Astrocyte (in vitro differentiated cells and primary cell): ENCODE measurements around the gene EFNB2. TPM values are rescaled to one million over a fixed set of nuclear protein-coding genes. Genes with fewer than 3 reads are reported as not detected.

Experiments used
- DNase-seq: peaks from one replicate; pipeline ENCODE4 v3.0.0-alpha.2; 2010; ENCODE audit warnings: low read depth
- FAIRE-seq: peaks from 2 replicates; lab custom pipeline; 2011; peaks lifted over from hg19 to GRCh38; lab: Jason Lieb, UNC
- H2AFZ ChIP-seq: 2 replicates; pipeline ENCODE4 v1.6.0; 2012; ENCODE audit warnings: low read depth, low read length, inconsistent platforms
- H3K27ac ChIP-seq: 2 replicates; pipeline ENCODE4 v1.5.1; 2011; ENCODE audit warnings: low read depth, low read length, inconsistent platforms
- H3K27me3 ChIP-seq: 2 replicates; pipeline ENCODE4 v1.6.0; 2011; ENCODE audit warnings: low read length, inconsistent platforms; ENCODE audit not compliant: insufficient read depth
- H3K36me3 ChIP-seq: 2 replicates; pipeline ENCODE4 v1.5.1; 2011; ENCODE audit warnings: low read length, inconsistent platforms; ENCODE audit not compliant: insufficient read depth
- H3K4me1 ChIP-seq: 2 replicates; pipeline ENCODE4 v1.5.1; 2011; ENCODE audit warnings: low read length, inconsistent platforms; ENCODE audit not compliant: insufficient read depth
- H3K4me2 ChIP-seq: 2 replicates; pipeline ENCODE4 v1.6.0; 2012; ENCODE audit warnings: low read length, inconsistent platforms
- H3K4me3 ChIP-seq: 2 replicates; pipeline ENCODE4 v1.5.1; 2011; ENCODE audit warnings: low read depth, mild to moderate bottlenecking, low read length, inconsistent platforms; ENCODE audit not compliant: insufficient read depth
- H3K79me2 ChIP-seq: 2 replicates; pipeline ENCODE4 v1.6.0; 2012; ENCODE audit warnings: mild to moderate bottlenecking, low read length, inconsistent platforms; ENCODE audit not compliant: insufficient read depth
- H3K9ac ChIP-seq: 2 replicates; pipeline ENCODE4 v1.6.0; 2012; ENCODE audit warnings: mild to moderate bottlenecking, low read length, inconsistent platforms
- H3K9me3 ChIP-seq: 2 replicates; pipeline ENCODE4 v1.5.1; 2012; ENCODE audit warnings: low read depth, mild to moderate bottlenecking, low read length, inconsistent platforms; ENCODE audit not compliant: insufficient read depth
- H4K20me1 ChIP-seq: 2 replicates; pipeline ENCODE4 v1.6.0; 2012; ENCODE audit warnings: low read length, inconsistent platforms; ENCODE audit not compliant: insufficient read depth
- H3K27ac Mint-ChIP-seq: one replicate; pipeline ENCODE4 v1.8.0; 2021; ENCODE audit warnings: mild to moderate bottlenecking, mixed read lengths; ENCODE audit not compliant: unreplicated experiment
- H3K27me3 Mint-ChIP-seq: one replicate; pipeline ENCODE4 v1.8.0; 2021; ENCODE audit warnings: low read depth, mixed read lengths; ENCODE audit not compliant: unreplicated experiment
- H3K36me3 Mint-ChIP-seq: one replicate; pipeline ENCODE4 v1.8.0; 2021; ENCODE audit warnings: low read depth, mixed read lengths; ENCODE audit not compliant: unreplicated experiment
- H3K4me1 Mint-ChIP-seq: one replicate; pipeline ENCODE4 v1.8.0; 2021; ENCODE audit warnings: low read depth, mixed read lengths; ENCODE audit not compliant: unreplicated experiment
- H3K4me3 Mint-ChIP-seq: one replicate; pipeline ENCODE4 v1.8.0; 2021; ENCODE audit warnings: mild to moderate bottlenecking, moderate library complexity, mixed read lengths; ENCODE audit not compliant: unreplicated experiment
- H3K9me3 Mint-ChIP-seq: one replicate; pipeline ENCODE4 v1.8.0; 2021; ENCODE audit warnings: mild to moderate bottlenecking, mixed read lengths; ENCODE audit not compliant: unreplicated experiment
- CTCF ChIP-seq: IDR thresholded peaks from 2 replicates; pipeline ENCODE4 v1.5.1; 2011; ENCODE audit warnings: low read depth, mild to moderate bottlenecking, inconsistent platforms, low read length, moderate library complexity; ENCODE audit not compliant: insufficient read depth
- EZH2 ChIP-seq: IDR thresholded peaks from 2 replicates; pipeline ENCODE4 v1.6.1; 2012; ENCODE audit warnings: mild to moderate bottlenecking, low read length, inconsistent platforms; ENCODE audit not compliant: insufficient read depth
- total RNA-seq: library from RNA; stranded (reverse); gene quantifications from 2 replicates; pipeline ENCODE4 v1.2.1, GENCODE V29; 2021

The EFNB2 gene
- total RNA-seq, 1 donor from 2014 or later: 93.2 TPM

GRCh38 chr13:106490569-106491321 lies 44.7 kb downstream of the EFNB2 start:
- peaks cover 22% of the 10 kb centered on the region for H3K36me3 Mint-ChIP-seq
- no peak for FAIRE-seq
- H3K4me1 ChIP-seq: no peaks in the 10 kb centered on the region
- H4K20me1 ChIP-seq: peaks cover 29% of the 10 kb centered on the region
- no peaks in the 10 kb centered on the region for H3K9me3 ChIP-seq
- H3K9me3 Mint-ChIP-seq: no peaks in the 10 kb centered on the region
- no peak overlapping the region for H3K4me3 ChIP-seq
- peaks cover 43% of the 10 kb centered on the region for H3K79me2 ChIP-seq
- no peaks in the 10 kb centered on the region for H3K27me3 ChIP-seq
- H3K36me3 ChIP-seq: peaks cover 47% of the 10 kb centered on the region
- no peak overlapping the region for H3K27ac ChIP-seq
- DNase-seq: no peak
- peaks cover 5% of the 10 kb centered on the region for H3K4me1 Mint-ChIP-seq
- H3K27me3 Mint-ChIP-seq: no peaks in the 10 kb centered on the region
- H3K27ac Mint-ChIP-seq: no peak overlapping the region
- no peak overlapping the region for H3K4me3 Mint-ChIP-seq
- H3K9ac ChIP-seq: no peak overlapping the region
- H3K4me2 ChIP-seq: no peak overlapping the region
- H2AFZ ChIP-seq: no peak overlapping the region
- no peak for TF ChIP-seq EZH2
- no peak for TF ChIP-seq CTCF

- H3K9ac ChIP-seq: no peak overlapping the region
- no peaks in the 10 kb centered on the region for H3K4me1 ChIP-seq
- no peak overlapping the region for H3K27ac Mint-ChIP-seq
- peaks cover 17% of the 10 kb centered on the region for H3K36me3 Mint-ChIP-seq
- TF ChIP-seq EZH2 (no peak), CTCF (no peak)
- H3K79me2 ChIP-seq: peaks cover 37% of the 10 kb centered on the region
- no peak overlapping the region for H2AFZ ChIP-seq
- H3K9me3 ChIP-seq: no peaks in the 10 kb centered on the region
- no peak overlapping the region for H3K4me3 Mint-ChIP-seq
- no peaks in the 10 kb centered on the region for H3K9me3 Mint-ChIP-seq
- peaks cover 43% of the 10 kb centered on the region for H3K36me3 ChIP-seq
- no peaks in the 10 kb centered on the region for H3K27me3 Mint-ChIP-seq
- H3K27me3 ChIP-seq: no peaks in the 10 kb centered on the region
- FAIRE-seq: peak; percentile 37
- no peak overlapping the region for H3K4me2 ChIP-seq
- H4K20me1 ChIP-seq: peaks cover 26% of the 10 kb centered on the region
- H3K27ac ChIP-seq: no peak overlapping the region
- peaks cover 4% of the 10 kb centered on the region for H3K4me1 Mint-ChIP-seq
- DNase-seq: no peak
- H3K4me3 ChIP-seq: no peak overlapping the region
Observed at GRCh38 chr13:106489849-106490568, 45.5 kb downstream of the EFNB2 start.

DNA sequence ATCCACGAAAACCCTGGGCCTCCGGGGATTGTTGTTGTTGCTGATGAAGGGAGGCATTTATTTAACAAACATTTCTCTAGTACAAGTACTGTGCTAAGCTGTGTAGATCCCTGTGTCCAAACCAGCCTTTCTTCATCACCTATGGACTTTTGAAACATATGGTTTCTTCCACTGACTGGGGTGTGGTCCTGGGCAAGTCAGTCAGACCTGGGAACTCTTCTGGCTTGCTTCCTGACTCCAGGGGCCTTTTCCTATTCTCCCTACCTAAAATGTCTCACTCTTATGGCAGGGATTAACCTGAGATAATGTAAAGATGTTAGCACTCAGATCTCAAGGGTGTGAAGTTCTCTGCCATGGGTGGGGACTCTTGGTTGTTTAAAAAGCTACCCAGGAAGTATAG lies 46.8 kb downstream of the EFNB2 start:
- Histone ChIP-seq H3K27me3 (no peaks in the 10 kb centered on the region), H3K79me2 (peaks cover 24% of the 10 kb centered on the region), H3K4me2 (no peak overlapping the region), H3K4me3 (no peak overlapping the region), H3K9ac (no peak overlapping the region), H3K4me1 (no peaks in the 10 kb centered on the region), H3K27ac (no peak overlapping the region), H3K36me3 (peaks cover 29% of the 10 kb centered on the region), H3K9me3 (no peaks in the 10 kb centered on the region), H4K20me1 (peaks cover 23% of the 10 kb centered on the region), H2AFZ (no peak overlapping the region)
- FAIRE-seq (no peak), DNase-seq (no peak)
- no peak overlapping the region for H3K27ac Mint-ChIP-seq
- peaks cover 6% of the 10 kb centered on the region for H3K4me1 Mint-ChIP-seq
- no peaks in the 10 kb centered on the region for H3K27me3 Mint-ChIP-seq
- H3K9me3 Mint-ChIP-seq: no peaks in the 10 kb centered on the region
- no peak overlapping the region for H3K4me3 Mint-ChIP-seq
- TF ChIP-seq EZH2: no peak
- no peak for TF ChIP-seq CTCF
- peaks cover 13% of the 10 kb centered on the region for H3K36me3 Mint-ChIP-seq
